ENCODE data around the gene SMARCB1.

The SMARCB1 gene

DNA sequence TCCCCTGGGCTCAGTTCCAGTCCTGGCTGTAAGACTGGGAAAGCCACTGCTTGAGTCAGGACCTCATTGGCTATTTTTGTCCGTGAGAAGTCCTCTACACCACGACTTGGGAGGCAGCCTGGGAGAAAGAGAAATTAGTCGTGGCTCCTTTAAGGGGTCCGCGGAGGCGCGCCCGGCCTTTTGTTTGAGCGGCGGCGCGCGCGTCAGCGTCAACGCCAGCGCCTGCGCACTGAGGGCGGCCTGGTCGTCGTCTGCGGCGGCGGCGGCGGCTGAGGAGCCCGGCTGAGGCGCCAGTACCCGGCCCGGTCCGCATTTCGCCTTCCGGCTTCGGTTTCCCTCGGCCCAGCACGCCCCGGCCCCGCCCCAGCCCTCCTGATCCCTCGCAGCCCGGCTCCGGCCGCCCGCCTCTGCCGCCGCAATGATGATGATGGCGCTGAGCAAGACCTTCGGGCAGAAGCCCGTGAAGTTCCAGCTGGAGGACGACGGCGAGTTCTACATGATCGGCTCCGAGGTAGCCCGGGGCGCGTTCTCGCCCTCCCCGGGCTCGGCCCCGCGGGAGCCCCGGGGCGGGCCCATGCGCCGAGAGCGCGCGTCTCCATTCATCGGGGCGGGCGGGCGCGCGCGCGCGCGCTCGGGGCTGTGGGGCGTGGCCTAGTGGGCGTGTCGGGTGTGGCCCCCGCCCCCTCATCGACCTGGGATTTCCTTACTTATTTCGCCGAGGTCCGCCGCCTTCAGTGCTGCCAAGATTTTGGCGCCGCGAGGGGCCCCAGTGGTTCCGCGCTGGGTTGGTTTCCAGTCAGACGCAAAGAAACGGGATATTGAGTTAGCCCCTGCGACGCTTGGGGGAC is at the start of gene SMARCB1:
SMARCB1 (plus strand) TSS at position 215 of the 848 bp plus-strand sequence; CDS start at position 419, 204 bp downstream.
- peak; percentile 87 for DNase-seq

DNA sequence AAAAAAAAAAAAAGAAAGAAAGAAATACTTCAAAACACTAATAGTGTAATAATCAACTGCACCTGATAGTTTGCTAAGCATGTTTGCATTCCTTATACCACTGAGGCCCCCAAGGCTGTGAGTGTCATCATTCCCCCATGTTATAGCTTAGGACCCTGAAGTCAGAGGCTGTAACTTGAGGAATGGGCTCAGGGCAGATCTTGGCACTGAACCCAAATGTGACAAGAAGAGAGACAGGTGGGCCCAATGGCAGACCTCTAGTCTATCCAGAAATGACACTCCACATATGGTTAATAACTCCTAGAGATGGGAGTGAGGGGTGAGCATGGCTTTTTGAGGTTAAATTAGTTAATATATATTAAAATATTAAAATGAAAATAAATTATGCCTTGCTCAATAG is 49.1 kb upstream of the SMARCB1 start:
- DNase-seq, result no peak

DNA sequence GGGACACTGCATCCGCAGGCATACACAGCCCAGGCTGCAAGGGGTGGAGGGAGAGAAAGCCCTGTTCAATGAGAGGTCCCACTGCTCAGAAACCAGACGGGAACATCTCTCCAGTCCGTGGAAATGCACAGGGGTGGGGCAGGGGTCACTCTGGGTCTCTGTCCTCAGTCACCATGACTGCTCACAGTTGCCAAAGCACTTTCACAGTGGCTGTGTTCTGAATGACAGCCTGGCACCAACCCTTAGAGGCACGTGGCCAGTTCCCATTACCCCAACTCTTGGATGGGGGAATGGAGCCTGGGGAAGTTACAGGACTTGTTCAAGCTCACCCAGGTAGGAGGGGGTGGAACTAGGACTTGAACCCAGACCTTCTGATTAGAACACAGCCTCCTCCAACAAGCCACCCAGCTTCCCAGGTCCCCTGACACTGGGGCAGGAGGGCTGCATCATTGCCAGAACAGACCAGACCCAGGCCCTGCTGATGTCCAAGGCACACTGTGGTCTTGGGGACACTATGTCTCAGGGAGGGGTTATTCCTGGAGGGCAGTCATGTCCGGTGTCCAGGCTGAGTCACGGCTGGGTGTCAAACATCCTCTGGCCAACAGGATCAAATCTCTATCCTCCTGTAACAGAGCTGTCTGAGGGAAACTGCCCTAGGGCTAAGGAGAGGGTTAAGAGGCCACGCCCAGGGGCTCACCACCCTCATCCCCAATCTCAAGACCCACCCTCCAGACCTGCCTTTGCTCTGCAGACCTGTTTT is 44.1 kb upstream of the SMARCB1 start:
- no peak for DNase-seq

DNA sequence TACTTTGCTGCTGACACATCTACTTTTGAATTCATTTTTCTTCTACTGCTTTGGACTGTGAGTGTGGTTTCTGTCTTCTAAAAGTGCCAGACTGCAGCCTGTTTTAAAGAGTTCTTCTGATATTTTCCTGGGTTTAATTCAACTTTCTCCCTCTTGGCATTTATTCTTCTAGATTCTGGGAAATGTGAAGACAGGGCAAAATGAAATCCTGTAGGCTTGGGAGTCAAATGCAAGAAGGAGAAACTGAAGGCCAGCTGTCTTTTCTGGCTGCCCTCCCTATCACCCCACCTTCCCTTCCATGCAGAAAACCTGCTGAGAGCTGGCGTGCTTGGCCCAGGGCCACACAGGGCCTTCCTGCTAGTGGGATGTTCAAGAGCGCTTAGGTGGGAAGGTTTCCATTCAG is 43.5 kb upstream of the SMARCB1 start:
- no peak for DNase-seq

DNA sequence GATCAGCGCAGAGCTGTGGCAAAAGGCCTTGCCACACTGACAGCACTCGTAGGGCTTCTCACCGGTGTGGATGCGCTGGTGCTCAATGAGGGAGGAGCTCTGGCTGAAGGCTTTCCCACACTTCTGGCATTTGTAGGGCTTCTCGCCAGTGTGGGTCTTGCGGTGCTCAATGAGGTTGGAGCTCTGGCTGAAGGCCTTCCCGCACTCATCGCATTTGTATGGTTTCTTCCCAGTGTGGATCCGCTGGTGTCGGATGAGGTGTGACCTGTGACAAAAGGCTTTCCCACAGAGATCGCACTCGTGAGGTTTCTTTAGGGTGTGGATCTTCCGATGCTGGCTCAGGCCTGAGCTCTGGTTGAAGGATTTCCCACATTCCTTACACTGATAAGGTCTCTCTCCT is 42.8 kb upstream of the SMARCB1 start:
- DNase-seq, result no peak

DNA sequence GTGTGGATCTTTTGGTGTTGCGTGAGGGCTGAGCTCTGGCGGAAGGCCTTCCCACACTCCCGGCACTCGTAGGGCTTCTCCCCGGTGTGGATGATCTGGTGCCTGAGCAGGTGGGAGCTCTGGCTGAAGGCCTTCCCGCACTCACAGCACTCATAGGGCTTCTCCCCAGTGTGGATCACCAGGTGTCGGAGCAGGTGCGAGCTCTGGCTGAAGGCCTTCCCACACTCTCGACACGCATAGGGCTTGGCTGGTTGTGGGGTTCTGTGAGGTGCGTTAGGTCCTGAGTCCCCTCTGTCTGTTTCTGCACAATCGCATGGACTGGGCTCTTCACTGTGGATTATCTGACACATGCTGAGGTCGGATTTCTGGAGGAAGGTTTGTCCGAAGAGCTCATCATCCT is 42.3 kb upstream of the SMARCB1 start:
- DNase-seq, result no peak

DNA sequence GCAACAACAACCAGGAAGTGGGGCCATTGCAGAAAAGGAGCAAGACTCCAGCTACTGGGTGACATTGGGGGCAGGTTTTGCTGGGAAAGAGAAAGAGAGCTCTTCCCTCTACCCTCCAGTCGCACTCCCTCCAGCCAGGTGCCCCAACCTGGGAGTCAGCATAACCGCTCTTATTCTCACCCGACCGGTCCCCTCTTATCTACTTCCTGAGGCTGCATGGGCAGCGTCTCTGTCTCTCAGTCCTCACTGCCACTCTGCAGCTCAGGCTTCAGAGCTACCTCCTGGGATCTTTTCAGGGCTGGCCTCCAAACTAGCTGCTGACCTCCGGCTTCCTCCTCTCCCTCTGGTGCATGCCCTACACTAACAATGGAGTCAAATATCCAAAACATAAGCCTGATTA is 41.0 kb upstream of the SMARCB1 start:
- no peak for DNase-seq

DNA sequence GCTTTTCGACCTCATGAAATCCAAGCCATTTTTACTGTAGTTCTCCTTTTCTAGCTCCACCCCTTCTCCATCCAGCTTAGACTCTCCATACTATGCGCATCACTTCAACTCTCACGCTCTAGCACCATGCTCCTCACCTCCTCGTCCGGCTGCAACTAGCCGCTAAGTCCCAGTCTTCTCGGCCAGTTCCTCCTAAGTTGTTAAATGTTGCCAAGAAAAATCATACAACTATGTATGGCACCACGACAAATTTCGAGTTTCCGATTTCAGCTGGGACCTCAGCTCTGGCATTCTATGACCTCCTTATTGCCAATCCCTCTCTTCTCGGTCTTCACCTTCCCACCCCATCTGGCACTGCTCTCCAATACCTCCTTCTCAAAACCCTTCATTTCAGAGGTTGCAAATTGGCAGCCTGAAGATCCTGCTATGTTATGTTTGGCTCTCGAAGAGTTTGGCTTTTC is 36.9 kb upstream of the SMARCB1 start:
- DNase-seq, result no peak

DNA sequence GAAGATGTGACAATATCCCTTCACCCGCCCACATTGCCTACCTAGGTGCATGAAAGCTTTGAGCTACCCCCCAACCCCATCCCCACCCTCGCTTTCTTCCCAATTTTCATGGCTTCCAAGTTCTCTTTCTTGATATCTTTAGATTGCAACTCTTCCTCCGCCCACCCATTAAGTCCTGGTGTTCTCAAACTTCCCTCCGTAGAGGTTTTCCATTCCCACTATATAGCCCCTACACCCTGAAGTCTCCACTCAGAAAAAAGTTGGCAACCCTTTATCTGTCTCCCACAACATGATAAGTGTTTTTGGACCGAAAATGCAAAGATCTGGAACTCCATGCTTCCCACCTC is 36.4 kb upstream of the SMARCB1 start:
- DNase-seq, result no peak

DNA sequence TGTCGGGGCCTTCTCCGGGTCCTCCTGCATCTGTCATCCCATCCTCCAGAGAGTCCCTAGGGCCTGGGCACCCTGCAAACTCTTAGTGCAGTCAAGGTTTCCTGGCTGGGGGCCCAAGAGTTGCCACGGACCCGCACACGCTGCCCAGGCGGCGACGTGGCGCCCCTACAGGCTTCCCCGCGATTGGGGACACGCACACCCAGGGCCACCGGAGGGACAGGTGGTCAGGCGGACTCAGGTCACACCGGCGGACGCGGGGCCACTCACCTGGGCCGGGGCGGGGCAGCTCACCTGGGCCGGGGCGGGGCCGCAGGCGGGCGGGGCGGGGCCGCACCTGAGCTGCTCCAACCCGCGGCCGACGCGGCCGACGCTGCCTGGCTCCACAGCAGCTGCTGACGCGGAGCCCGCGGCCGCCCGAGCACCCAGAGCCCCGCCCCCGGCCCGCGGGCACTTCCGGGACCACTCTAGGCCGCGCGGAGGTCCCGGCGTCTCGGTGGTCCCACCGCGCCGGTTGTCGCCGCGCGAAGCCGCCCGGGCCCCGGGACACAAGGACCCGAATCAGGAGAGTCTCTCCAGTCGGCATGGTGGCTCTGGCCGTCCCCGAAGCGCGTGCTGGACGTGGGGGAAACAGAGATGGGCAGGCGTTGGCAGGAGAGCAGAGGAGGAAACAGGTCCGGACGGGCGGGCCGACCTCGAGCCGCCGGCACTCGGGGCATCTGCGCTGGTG is 35.9 kb upstream of the SMARCB1 start, which contains the start of gene ZNF70:
ZNF70 (minus strand) TSS at position 399 of the 727 bp plus-strand sequence. CDS start 5,972 bp downstream, outside the sequence.
- peak; percentile 89 for DNase-seq

DNA sequence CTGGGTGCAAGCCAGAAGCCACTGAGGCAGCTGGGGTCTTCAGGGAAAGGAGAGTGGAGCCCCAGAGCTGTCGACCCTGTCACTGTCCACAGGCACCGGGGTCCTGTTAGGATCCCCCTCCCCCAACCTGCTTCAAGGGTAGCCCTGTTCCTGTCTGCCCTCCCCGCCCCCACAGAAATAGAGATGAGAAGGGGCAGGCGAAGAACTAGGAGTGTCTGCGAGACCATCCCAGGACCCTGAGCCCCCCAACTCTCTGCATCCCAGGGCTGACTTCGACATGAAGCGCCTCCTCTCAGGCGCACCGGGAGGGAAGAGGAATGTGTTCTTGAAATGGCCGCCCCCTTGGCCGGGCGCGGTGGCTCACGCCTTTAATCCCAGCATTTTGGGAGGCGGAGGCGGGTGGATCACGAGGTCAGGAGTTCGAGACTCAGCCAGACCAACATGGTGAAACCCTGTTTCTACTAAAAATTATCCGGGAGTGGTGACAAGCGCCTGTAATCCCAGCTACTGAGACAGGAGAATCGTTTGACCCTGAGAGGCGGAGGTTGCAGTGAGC is 35.2 kb upstream of the SMARCB1 start:
- DNase-seq, result no peak

DNA sequence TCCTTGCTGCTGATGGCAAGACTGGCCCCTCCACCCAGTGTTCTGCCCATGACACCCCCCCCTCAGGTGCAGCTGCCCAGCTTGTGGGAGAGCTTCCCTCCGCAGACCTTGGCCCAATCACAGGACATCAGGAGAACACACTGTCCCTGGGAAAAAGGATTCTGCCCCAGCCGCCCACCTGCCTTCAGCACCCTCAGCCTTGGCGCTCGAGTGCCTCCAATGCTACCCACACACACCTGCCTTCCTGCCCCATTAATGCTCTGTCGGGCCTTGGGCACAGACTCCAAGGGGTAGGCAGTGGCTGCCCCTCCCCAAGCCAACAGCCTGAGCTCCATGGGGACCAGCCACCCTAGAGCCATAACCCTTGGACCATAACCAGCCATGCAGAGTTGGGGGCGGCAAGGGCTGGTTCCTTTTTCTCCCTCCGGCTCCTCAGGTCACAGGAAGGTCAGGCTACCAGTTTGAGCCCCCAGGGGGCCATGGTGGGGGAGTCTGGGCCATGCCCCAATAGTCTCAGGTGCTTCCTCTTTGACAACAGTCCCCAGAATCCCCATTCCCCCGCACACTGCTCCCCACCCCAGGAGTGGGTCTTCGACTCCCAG is 34.6 kb upstream of the SMARCB1 start:
- DNase-seq, result peak; percentile 78

DNA sequence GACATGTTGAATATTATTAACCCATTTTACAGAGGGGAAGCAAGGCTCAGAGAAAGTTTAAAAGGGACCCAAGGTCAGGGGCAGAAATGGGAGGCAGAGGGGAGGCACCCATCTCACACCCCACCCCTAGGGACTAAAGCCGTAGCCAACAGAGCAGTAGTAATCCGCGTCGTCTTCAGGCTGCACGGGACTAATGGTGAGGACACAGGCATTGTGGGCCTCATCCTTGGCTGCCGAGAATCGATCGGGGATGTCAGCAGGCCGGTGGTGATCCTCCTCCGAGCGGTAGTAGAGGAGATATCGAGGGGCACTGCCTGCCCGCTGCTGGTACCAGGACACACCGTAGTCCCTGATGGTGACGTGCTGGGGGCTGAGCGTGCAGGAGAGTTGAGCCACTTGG is 34.0 kb upstream of the SMARCB1 start:
- DNase-seq, result peak; percentile 16

DNA sequence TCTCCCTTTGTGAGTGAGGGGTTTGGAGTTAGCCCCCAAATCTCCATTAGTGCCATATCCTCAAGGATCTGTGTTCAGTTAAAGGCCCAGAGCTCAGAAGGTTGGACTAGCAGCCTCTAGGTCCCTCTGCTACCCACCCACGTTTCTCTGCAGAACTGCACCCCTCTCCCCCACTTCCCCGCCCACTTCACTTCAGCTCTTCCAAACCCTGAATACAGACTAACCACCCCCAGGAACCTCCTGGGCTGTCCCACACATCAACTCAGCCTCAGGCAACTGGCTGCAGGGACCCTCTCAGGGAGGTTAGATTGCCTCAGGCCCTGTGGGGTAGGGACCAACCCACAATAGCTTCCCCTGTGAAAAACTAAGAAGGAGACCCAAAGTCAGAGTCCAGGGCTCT is 33.4 kb upstream of the SMARCB1 start:
- no peak for DNase-seq

DNA sequence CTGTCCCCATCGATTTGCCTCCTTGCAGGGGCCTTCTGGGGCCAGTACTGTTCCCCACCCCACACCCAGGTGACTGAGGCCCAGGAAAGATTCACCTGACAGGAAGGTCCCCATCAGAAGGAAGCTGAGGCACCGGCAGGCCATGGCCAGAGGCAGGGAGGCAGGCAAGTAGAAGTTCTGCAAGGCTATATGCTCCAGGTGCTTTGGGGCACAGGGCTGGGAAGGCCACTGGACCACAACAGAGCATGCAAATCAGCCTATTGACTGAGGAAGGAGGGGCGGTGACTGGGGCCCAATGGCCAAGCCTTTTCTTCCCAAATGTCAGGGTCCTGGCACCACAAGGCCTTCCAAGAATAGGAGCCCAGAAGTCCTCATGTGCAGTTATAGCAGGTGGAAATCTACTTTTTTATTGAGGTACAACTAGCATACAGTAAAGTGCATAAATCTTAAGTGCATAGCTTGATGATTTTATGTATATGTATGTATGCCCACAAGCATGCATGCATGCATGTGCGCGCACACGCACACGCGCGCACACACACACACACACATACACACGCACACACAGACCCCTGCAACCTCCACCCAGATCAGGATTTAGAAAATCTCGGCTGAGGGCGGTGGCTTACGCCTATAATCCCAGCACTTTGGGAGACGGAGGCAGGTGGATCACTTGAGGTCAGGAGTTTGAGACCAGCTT is 32.4 kb upstream of the SMARCB1 start, which contains the start of gene VPREB3:
VPREB3 (minus strand) TSS at position 206 of the 700 bp plus-strand sequence; CDS start at position 144, 62 bp downstream.
- no peak for DNase-seq

DNA sequence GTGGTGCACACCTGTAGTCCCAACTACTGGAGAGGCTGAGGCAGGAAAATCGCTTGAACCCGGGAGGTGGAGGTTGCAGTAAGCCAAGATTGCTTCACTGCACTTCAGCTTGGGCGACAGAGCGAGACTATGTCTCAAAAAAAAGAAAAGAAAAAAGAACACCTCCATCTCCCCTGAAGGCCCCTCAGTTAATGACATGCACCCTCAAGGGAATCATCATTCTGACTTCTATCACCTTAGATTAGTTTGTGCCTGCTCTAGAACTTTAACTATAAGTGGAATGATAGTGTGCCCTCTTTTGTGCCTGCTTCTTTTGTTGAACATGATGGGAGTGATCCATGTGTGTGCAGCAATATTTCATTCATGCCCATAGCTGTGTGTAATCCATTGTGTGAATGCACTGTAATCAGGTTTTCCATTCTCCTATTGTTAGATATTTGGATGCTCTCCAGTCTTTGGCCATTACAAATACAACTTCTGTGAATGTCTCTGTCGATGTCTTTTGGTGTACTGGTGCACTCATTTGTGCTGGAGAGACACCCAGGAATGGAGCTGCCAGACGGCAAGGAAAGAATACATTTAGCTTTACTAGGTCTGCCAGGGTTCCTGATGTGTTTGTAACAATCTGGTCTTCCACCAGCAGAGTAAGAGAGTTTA is 31.7 kb upstream of the SMARCB1 start:
- no peak for DNase-seq

DNA sequence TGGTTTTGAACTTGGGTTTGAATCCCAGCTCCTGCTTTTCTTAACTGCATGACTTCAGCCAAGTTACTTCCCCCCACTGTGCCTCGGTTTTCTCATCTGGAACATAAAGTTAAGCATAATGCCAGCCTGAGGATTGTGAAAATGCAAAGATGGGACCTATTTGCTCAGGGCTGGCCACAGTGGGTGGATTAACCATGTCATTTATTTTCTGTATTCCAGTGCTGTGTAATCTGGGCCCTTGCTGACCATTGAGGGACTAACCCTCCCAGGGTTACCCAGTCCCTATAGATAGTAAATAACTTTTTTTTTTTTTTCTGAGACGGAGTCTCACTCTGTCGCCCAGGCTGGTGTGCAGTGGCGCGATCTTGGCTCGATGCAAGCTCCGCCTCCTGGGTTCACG is 31.1 kb upstream of the SMARCB1 start:
- DNase-seq, result no peak

DNA sequence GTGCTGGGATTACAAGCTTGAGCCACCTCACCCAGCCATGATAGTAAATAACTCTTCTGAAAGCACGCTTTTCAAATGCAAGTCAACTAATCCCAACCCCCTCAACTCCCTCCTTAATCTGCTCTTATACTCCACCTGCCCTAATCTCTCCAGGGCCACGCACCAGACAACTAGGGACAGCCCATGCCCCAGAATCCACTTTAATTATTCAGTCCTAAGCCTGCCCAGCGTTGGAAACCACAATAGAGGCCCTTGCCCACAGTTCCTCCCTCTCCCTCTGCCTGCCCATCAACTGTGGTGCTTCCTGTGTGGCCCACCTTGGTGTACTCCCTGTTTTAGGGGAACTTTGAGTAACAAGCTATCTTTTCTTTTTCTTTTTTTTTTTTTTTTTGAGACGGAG is 29.9 kb upstream of the SMARCB1 start:
- no peak for DNase-seq

DNA sequence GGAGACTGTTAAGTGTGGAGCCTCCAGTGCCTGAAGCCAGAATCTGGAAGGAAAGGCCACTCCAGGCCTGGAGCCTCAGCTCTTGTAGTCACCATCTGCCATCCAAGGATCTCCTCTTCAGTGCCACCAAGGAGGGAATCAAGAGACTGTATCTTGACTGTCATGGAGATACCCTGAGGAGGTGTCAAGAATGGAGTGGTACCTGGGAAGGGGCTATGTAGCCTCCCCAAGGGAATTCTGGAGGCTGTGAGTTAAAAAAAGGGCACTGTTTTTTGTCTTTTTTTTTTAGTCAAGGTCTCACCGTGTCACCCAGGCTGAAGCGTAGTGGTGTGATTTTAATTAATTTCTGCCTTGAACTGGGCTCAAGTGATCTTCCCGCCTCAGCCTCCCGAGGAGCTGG is 27.2 kb upstream of the SMARCB1 start:
- DNase-seq, result no peak

DNA sequence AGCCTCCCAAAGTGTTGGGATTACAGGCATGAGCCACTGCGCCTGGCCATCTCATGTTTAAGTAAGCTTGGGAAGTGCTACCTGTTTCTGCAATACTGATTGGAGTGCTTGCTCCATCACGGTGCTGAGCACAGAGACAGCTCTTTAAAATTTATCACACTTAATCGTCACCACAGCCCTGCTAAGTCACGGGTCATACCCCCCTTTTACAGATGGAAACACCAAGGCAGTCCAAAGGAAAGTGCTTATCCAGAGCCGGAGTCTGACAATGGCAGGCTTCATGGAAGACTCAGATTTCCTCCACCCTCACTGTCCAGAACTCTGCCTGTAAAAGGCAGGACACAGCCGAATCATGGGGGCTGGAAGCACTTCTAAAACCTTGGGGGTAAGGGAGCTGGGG is 26.7 kb upstream of the SMARCB1 start:
- no peak for DNase-seq

DNA sequence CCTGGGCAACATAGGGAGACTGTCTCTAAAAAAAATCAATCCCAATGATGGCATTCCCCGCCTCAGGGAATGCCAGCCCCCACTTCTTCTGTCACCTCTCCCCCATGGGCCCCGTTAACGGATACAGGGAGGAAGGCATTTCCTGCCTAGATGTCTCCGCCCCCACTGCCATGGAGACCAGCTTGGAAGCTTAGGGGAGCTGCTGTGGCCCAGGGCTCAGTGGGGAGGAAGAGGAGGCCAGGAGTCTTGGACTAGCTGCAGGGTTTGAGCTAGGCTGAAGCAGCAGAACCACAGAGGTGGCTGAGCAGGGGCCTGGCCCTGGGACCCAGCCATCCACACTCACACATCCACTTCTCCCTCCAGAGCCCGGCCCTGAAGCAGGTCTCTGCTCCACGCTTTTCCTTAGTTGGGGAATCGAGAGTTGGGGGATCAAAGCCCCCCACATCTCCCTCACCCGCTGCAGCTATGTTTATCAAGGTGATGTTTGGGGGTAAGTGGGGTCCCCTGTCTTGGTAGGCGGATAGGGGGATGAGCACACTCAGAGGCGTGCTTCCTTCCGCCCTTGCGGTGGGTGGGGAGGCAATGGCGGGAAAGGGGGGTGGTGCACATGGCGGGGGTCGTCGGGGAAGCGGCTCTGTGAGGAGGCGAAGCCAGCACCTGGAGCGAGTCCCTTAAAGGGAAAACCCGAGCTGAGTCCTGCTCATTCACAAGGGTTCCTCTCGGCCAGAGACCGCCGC is 23.8 kb upstream of the SMARCB1 start, which contains the start of gene C22orf15:
C22orf15 (plus strand) TSS at position 149 of the 737 bp plus-strand sequence; CDS start at position 466, 317 bp downstream.
- DNase-seq, result no peak

Data from CD4-positive, alpha-beta T cell treated with Interferon gamma for 1 hour (primary cell).